Measurements from ENCODE around the gene NME3. TPM values are rescaled to one million over a fixed set of nuclear protein-coding genes. Genes with fewer than 3 reads are reported as not detected.

The NME3 gene
- total RNA-seq, 1 experiment from 2014 or later, result 103 TPM

GRCh38 chr16:1745181-1745899 is 26.0 kb downstream of the NME3 start:
- Histone ChIP-seq H3K4me3 (replicated peaks in 1 of 2; ENCODE audit: low read depth in 1 of 2, low read length in 2 of 2) (no peak overlapping the region), H4K20me1 (ENCODE audit: insufficient read depth) (no peaks in the 10 kb centered on the region), H3K27me3 (ENCODE audit: insufficient read depth, low read length) (no peaks in the 10 kb centered on the region), H3K9ac (ENCODE audit: low read length) (no peak overlapping the region), H3K36me3 (ENCODE audit: control insufficient read depth in 1 of 2, insufficient read depth in 2 of 2, low read length in 2 of 2) (peaks cover 10 to 12% of the 10 kb centered on the region in 2 experiments; a peak in 3 of 4 replicates), H3K9me3 (ENCODE audit: control insufficient read depth in 1 of 2, insufficient read depth in 1 of 2, low read depth in 1 of 2, low read length in 2 of 2) (no peaks in the 10 kb centered on the region), H3K9me2 (ENCODE audit: insufficient read depth) (no peaks in the 10 kb centered on the region), H3K27ac (ENCODE audit: low read depth, low read length) (no peak overlapping the region), H2AFZ (ENCODE audit: low read depth, low read length, poor library complexity, severe bottlenecking) (no peak overlapping the region), H3K79me2 (ENCODE audit: insufficient read depth, low read length) (no peaks in the 10 kb centered on the region), H3K4me2 (ENCODE audit: low read length) (no peak overlapping the region), H3K4me1 (ENCODE audit: control insufficient read depth in 1 of 2, insufficient read depth in 2 of 2, low read length in 2 of 2) (no peaks in the 10 kb centered on the region)
- ATAC-seq, result no peak; the same call in 1 of the 2 replicates
- DNase-seq (ENCODE audit: low read depth, low spot score), result no peak
- TSS peak; percentile 27 for BruUV-seq (replicated peaks)
- intact Hi-C loops (cut with micrococcal nuclease), result no loop called here
- ChIA-PET CTCF (no interaction called here), POLR2A (no interaction called here), RAD21 (ENCODE audit: low non-redundant PET in 1 of 2, low total read pairs in 2 of 2, uncharacterized antibody in 2 of 2, unreplicated experiment in 2 of 2) (no interaction called here)
- TF ChIP-seq JUND (IDR thresholded peaks at IDR 0.05) (no peak), CTCF (IDR thresholded peaks at IDR 0.05 in 2 of 3, conservative IDR thresholded peaks at IDR 0.05 in 1 of 3; ENCODE audit: borderline replicate concordance in 1 of 3, insufficient read depth in 1 of 3, low read depth in 2 of 3, low read length in 2 of 3) (no peak), EZH2phosphoT487 (IDR thresholded peaks at IDR 0.05; ENCODE audit: borderline replicate concordance) (no peak), SP1 (IDR thresholded peaks at IDR 0.05; ENCODE audit: low read depth) (no peak), EZH2 (IDR thresholded peaks at IDR 0.05) (no peak), POLR2A (IDR thresholded peaks at IDR 0.05; ENCODE audit: borderline replicate concordance, extremely low read depth, insufficient read depth, insufficient read length) (no peak), ZNF274 (IDR thresholded peaks at IDR 0.05; ENCODE audit: low read depth, low read length) (no peak), ELF1 (IDR thresholded peaks at IDR 0.05; ENCODE audit: borderline replicate concordance, low read depth) (no peak), FOSL1 (IDR thresholded peaks at IDR 0.05; ENCODE audit: low read depth) (no peak), SRF (IDR thresholded peaks at IDR 0.05; ENCODE audit: low read depth) (no peak), ZFX (IDR thresholded peaks at IDR 0.05) (no peak)
